Gastrocnemius medialis (tissue), 4 donors: Measurements from ENCODE around the gene KLF11. TPM values are rescaled to one million over a fixed set of nuclear protein-coding genes. Genes with fewer than 3 reads are reported as not detected.

Experiments
- ATAC-seq, 2 donors: fragments of 150-250 bp; one replicate each; pipeline ENCODE4 v1.9.1; 2016
- DNase-seq, 2 donors: peaks; one replicate each; pipeline ENCODE4 v3.0.0-alpha.2; 2019
- H3K27ac ChIP-seq, 4 donors: fragments of 200-600 bp; sonication (generic); 1 replicate in 1 of 4; 2 replicates in 3 of 4; pipeline ENCODE4 v1.5.1; 2016 to 2018; ENCODE audit warnings: mild to moderate bottlenecking in 2 of 4, moderate library complexity in 1 of 4
- H3K27me3 ChIP-seq, 3 donors: fragments of 200-600 bp; sonication (generic) in 2 of 3; 1 replicate in 1 of 3; 2 replicates in 2 of 3; pipeline versions ENCODE4 v1.5.1 to v1.6.0; 2016 to 2019; ENCODE audit warnings: mild to moderate bottlenecking in 1 of 3, moderate library complexity in 1 of 3
- H3K36me3 ChIP-seq, 2 donors: fragments of 200-600 bp; sonication (generic) in 1 of 2; one replicate each; pipeline ENCODE4 v1.5.1; 2017 to 2018
- H3K4me1 ChIP-seq, 2 donors: fragments of 200-600 bp; sonication (generic) in 1 of 2; one replicate each; pipeline ENCODE4 v1.5.1; 2016 to 2017; ENCODE audit warnings: mild to moderate bottlenecking in 2 of 2
- H3K4me3 ChIP-seq, 4 donors: fragments of 200-600 bp; sonication (generic) in 3 of 4; 1 replicate in 1 of 4; 2 replicates in 3 of 4; pipeline ENCODE4 v1.5.1; 2016 to 2019; ENCODE audit warnings: mild to moderate bottlenecking in 2 of 4
- H3K9me3 ChIP-seq, 3 donors: fragments of 200-600 bp; sonication (generic) in 2 of 3; 1 replicate in 1 of 3; 2 replicates in 2 of 3; pipeline ENCODE4 v1.5.1; 2016 to 2019
- CTCF ChIP-seq, 5 experiments: fragments of 450-650 bp in 3 of 5; fragments of 200-600 bp in 2 of 5; sonication (generic) in 2 of 5; IDR thresholded peaks in 4 of 5; conservative IDR thresholded peaks in 1 of 5; 1 replicate in 4 of 5; 2 replicates in 1 of 5; pipeline ENCODE4 v1.5.1; 2016 to 2019; ENCODE audit warnings: antibody characterized with exemption in 5 of 5, mild to moderate bottlenecking in 3 of 5, moderate library complexity in 3 of 5
- POLR2A ChIP-seq, 2 donors: fragments of 450-650 bp; IDR thresholded peaks; one replicate each; pipeline ENCODE4 v1.6.1; 2017; ENCODE audit warnings: antibody characterized with exemption in 2 of 2, mild to moderate bottlenecking in 2 of 2, moderate library complexity in 2 of 2
- in situ Hi-C, 4 donors: fragments of 200-750 bp; cut with MboI; loops; one replicate each; pipeline versions ENCODE4 v1.15.0 to v1.8.0; 2017; ENCODE audit warnings: low sequenced_read_pairs in 4 of 4
- intact Hi-C: fragments of 100-400 bp; cut with DNase I; formaldehyde crosslinking; loops from one replicate; pipeline ENCODE4 v1.15.1; 2023; ENCODE audit warnings: low total_unique reads
- total RNA-seq, 4 donors: library from RNA; depleted of rRNA; stranded (reverse); fragments of >200 nt; gene quantifications; one replicate each; pipeline versions ENCODE4 v1.1.0 to v1.2.3, GENCODE V29; 2016

KLF11 gene
- total RNA-seq, 4 donors from 2014 or later = 7.6 to 18.3 (median 12.9) TPM

- no peak for TF ChIP-seq POLR2A (IDR thresholded peaks at IDR 0.05)
- no peak for TF ChIP-seq CTCF (IDR thresholded peaks at IDR 0.05 in 4 of 5, conservative IDR thresholded peaks at IDR 0.05 in 1 of 5)
- in situ Hi-C loops = loop anchor here in 2 of 4 donors (25.0 kb wide), 2 partner anchors 223 to 398 kb away; partner anchors contain the start of gene YWHAQ (in 1 of the 2)
- ATAC-seq = no peak
- DNase-seq = no peak
- Histone ChIP-seq H3K9me3 (no peaks in the 10 kb centered on the region), H3K4me3 (no peak overlapping the region), H3K27me3 (no peaks in the 10 kb centered on the region), H3K27ac (peak overlapping the region in 3 of 4 donors; percentile 76 to 86 (median 83)), H3K4me1 (peaks cover 32 to 38% of the 10 kb centered on the region in 2 donors), H3K36me3 (no peaks in the 10 kb centered on the region)
- intact Hi-C loops = loop anchor here (5.0 kb wide), 1 partner anchor 777 kb away; the partner anchor contains the start of gene PDIA6
These were observed 8.3 kb upstream of the KLF11 start for GRCh38 chr2:10035053-10035422.

GRCh38 chr2:10035633-10036032 is 7.7 kb upstream of the KLF11 start:
- Histone ChIP-seq H3K36me3 (no peaks in the 10 kb centered on the region), H3K9me3 (no peaks in the 10 kb centered on the region), H3K27ac (peak overlapping the region; percentile 76 to 87 (median 84)), H3K27me3 (no peaks in the 10 kb centered on the region), H3K4me3 (no peak overlapping the region), H3K4me1 (peaks cover 38 to 42% of the 10 kb centered on the region in 2 donors)
- DNase-seq = no peak
- intact Hi-C loops = loop anchor here (1.0 to 5.0 kb wide), 3 partner anchors 13 to 777 kb away; partner anchors contain the start of gene PDIA6
- in situ Hi-C loops = loop anchor here in 2 of 4 donors (25.0 kb wide), 2 partner anchors 223 to 398 kb away; partner anchors contain the start of gene YWHAQ (in 1 of the 2)
- no peak for ATAC-seq
- TF ChIP-seq POLR2A (IDR thresholded peaks at IDR 0.05) (no peak), CTCF (IDR thresholded peaks at IDR 0.05 in 4 of 5, conservative IDR thresholded peaks at IDR 0.05 in 1 of 5) (no peak)

- peak; percentile 84 to 87 for ATAC-seq
- intact Hi-C loops = loop anchor here (1.0 to 5.0 kb wide), 3 partner anchors 12 to 776 kb away; partner anchors contain the start of gene PDIA6
- in situ Hi-C loops = loop anchor here in 2 of 4 donors (25.0 kb wide), 2 partner anchors 224 to 399 kb away; partner anchors contain the start of gene YWHAQ (in 1 of the 2)
- DNase-seq = peak; percentile 91 to 92
- Histone ChIP-seq H3K9me3 (no peaks in the 10 kb centered on the region), H3K4me3 (peak overlapping the region in 1 of 4 donors; percentile 18), H3K36me3 (no peaks in the 10 kb centered on the region), H3K27me3 (no peaks in the 10 kb centered on the region), H3K4me1 (peaks cover 43 to 49% of the 10 kb centered on the region in 2 donors), H3K27ac (peak overlapping the region; percentile 76 to 87 (median 84))
- no peak for TF ChIP-seq POLR2A (IDR thresholded peaks at IDR 0.05)
- TF ChIP-seq CTCF (IDR thresholded peaks at IDR 0.05 in 4 of 5, conservative IDR thresholded peaks at IDR 0.05 in 1 of 5) = peak; percentile 47 to 69 (median 57)
These were observed 7.1 kb upstream of the KLF11 start for GRCh38 chr2:10036095-10036884.

GRCh38 chr2:10038123-10038522 is 5.2 kb upstream of the KLF11 start:
- Histone ChIP-seq H3K36me3 (no peaks in the 10 kb centered on the region), H3K27ac (peak overlapping the region in 3 of 4 donors; percentile 76 to 86 (median 83)), H3K27me3 (no peaks in the 10 kb centered on the region), H3K9me3 (no peaks in the 10 kb centered on the region), H3K4me1 (peaks cover 52 to 65% of the 10 kb centered on the region in 2 donors), H3K4me3 (no peak overlapping the region)
- ATAC-seq (no peak), DNase-seq (no peak)
- TF ChIP-seq CTCF (IDR thresholded peaks at IDR 0.05 in 4 of 5, conservative IDR thresholded peaks at IDR 0.05 in 1 of 5) (no peak), POLR2A (IDR thresholded peaks at IDR 0.05) (no peak)
- in situ Hi-C loops = loop anchor here in 2 of 4 donors (25.0 kb wide), 2 partner anchors 226 to 401 kb away; partner anchors contain the start of gene YWHAQ (in 1 of the 2)
- intact Hi-C loops = loop anchor here (5.0 kb wide), 1 partner anchor 774 kb away; the partner anchor contains the start of gene PDIA6
